22Rv1 (cell line): ENCODE results near the gene PAPPA2.

Experiments used
- ZFX ChIP-seq: fragments of 450-650 bp; IDR thresholded peaks from 2 replicates; pipeline ENCODE4 v1.6.1; 2017; ENCODE audit warnings: antibody characterized with exemption, borderline replicate concordance
- TF ChIP-seq, protein P1 (sequence below): fragments of 450-650 bp; IDR thresholded peaks from 2 replicates; pipeline ENCODE4 v1.5.1; 2017; ENCODE audit warnings: mild to moderate bottlenecking

DNA sequence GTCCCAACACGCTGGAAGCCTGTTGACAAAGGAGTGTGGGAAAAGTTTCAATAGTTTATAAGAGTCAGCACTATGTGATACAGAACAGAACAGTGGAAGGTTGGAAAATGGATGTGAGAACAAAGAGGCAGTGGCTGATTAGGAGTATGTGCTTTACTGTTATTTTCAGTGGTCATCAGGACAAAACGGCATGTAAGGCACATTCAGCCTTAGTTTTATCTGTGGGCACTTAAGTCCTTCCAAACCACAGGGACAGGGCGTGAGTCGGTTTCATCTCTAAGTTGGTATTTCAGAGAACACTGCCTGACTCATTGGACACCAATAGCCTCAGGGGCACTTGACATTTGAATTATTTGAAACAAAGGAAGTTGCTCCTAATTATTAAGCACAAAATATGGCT, 394.7 kb downstream of the PAPPA2 start:
- TF ChIP-seq, protein P1, sequence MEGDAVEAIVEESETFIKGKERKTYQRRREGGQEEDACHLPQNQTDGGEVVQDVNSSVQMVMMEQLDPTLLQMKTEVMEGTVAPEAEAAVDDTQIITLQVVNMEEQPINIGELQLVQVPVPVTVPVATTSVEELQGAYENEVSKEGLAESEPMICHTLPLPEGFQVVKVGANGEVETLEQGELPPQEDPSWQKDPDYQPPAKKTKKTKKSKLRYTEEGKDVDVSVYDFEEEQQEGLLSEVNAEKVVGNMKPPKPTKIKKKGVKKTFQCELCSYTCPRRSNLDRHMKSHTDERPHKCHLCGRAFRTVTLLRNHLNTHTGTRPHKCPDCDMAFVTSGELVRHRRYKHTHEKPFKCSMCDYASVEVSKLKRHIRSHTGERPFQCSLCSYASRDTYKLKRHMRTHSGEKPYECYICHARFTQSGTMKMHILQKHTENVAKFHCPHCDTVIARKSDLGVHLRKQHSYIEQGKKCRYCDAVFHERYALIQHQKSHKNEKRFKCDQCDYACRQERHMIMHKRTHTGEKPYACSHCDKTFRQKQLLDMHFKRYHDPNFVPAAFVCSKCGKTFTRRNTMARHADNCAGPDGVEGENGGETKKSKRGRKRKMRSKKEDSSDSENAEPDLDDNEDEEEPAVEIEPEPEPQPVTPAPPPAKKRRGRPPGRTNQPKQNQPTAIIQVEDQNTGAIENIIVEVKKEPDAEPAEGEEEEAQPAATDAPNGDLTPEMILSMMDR = no peak
- no peak for TF ChIP-seq ZFX
